Peyer's patch (tissue), 4 donors: ENCODE data around the gene NKX1-1.

Experiments
- CTCF ChIP-seq, 6 experiments: fragments of 450-650 bp in 4 of 6; fragments of 200-600 bp in 2 of 6; sonication (generic) in 1 of 6; IDR thresholded peaks; one replicate each; pipeline ENCODE4 v1.5.1; 2017 to 2019; ENCODE audit warnings: antibody characterized with exemption in 6 of 6, mild to moderate bottlenecking in 3 of 6, moderate library complexity in 1 of 6
- POLR2A ChIP-seq, 2 donors: fragments of 450-650 bp; IDR thresholded peaks; one replicate each; pipeline ENCODE4 v1.5.1; 2017; ENCODE audit warnings: antibody characterized with exemption in 2 of 2, mild to moderate bottlenecking in 2 of 2, moderate library complexity in 2 of 2

GRCh38 chr4:1412376-1413203, 6.3 kb upstream of the NKX1-1 start:
- TF ChIP-seq POLR2A (IDR thresholded peaks at IDR 0.05) (no peak), CTCF (IDR thresholded peaks at IDR 0.05) (no peak)
